Measurements from ENCODE around the gene SNX33.
"Not testable (repeated sequence)": the region's sequence is repeated elsewhere in the genome, so short reads cannot be mapped to it uniquely, and the experiment has no call there.

Gene SNX33

DNA sequence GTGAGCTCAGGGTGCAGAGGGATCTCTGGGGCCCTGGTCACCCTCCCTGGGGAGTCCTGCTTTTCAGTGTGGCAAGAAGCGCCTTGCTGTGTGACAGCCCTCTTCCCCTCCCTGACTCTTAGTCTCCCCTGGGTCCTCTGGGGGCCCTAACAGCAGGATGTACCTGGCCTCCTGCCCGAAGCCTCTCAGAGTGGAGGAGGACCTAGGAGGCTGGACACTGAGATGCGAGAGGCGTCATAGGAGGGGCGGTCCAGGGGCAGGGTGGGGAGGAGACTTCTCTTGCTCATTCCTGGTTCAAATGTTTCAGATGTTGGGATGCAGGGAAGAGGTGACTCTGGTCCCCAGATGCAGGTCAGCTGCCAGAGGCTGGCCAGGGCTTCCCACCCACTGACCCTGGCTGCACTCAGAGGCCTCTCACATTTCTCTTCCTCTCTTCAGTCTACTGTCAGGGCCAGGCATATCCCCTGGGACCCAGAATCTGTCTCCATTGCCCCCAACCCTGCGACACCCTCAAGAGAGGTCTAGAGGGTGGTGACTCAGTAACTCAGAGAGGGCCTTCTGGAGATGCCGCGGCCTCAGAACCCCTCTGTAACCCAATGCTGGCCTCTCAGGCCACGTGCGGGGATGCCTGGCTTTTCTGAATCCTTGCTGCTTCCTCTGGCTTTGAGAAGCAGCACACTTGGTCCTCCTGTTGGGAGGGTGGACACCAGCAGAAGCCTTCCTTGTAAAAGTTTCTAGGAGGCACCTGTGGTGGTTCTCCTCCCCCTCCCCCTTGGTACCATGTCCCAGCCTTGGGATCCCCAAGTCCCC is 25.9 kb downstream of the SNX33 start:
- TF ChIP-seq, protein P1, sequence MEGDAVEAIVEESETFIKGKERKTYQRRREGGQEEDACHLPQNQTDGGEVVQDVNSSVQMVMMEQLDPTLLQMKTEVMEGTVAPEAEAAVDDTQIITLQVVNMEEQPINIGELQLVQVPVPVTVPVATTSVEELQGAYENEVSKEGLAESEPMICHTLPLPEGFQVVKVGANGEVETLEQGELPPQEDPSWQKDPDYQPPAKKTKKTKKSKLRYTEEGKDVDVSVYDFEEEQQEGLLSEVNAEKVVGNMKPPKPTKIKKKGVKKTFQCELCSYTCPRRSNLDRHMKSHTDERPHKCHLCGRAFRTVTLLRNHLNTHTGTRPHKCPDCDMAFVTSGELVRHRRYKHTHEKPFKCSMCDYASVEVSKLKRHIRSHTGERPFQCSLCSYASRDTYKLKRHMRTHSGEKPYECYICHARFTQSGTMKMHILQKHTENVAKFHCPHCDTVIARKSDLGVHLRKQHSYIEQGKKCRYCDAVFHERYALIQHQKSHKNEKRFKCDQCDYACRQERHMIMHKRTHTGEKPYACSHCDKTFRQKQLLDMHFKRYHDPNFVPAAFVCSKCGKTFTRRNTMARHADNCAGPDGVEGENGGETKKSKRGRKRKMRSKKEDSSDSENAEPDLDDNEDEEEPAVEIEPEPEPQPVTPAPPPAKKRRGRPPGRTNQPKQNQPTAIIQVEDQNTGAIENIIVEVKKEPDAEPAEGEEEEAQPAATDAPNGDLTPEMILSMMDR (conservative IDR thresholded peaks at IDR 0.05; ENCODE audit: low read depth, low read length), result no peak
- DNase-seq (ENCODE audit: low read depth), result peak; percentile 61
- no peak overlapping the region for H3K4me3 ChIP-seq (ENCODE audit: low read length)

- no peak overlapping the region for H3K4me3 ChIP-seq (ENCODE audit: low read length)
- DNase-seq (ENCODE audit: low read depth), result no peak
- TF ChIP-seq, protein P1 (conservative IDR thresholded peaks at IDR 0.05; ENCODE audit: low read depth, low read length), result no peak
Observed at GRCh38 chr15:75674366-75674765, 26.7 kb downstream of the SNX33 start.

DNA sequence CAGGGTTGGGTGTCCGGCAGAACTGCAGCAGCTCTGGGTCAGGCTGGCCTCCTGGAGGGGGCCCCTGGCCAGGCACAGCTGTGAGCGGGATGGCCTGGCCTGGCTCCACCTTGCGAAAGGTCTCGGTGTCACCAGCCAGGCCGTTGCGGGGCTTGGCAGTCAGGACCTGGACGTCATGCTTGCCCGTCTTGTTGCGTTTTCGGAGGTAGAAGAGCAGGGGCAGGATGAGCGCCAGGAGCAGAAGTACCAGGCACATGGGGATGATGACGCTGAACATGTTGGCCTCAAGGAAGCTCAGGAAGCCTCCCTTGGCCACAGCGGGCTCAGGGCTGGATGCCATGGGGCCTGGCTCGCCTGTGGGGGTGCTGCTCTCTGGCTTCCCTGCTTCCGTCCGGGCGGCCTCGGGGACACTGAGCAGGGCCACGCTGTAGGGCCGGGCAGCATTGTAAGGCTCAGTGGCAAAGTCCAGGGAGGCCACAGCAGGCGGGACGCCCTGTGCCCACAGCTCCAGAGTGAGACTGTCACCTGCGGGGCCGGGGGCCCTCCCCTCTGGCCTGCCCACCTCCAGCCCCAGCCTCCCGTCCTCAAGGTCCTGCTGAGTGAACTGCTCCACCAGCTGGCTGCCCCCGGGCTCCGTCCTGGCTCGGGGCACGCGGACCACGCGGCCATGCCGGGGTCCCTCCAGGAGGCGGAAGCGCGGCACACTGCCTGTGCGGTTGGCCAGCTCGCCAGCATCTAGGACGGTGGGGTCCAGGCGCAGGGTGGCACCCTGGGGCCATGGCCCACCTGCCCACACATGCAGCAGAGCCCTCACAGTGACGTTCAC is 28.1 kb downstream of the SNX33 start:
- no peak for DNase-seq (ENCODE audit: low read depth)
- TF ChIP-seq, protein P1 (conservative IDR thresholded peaks at IDR 0.05; ENCODE audit: low read depth, low read length), result no peak
- no peak overlapping the region for H3K4me3 ChIP-seq (ENCODE audit: low read length)

- TF ChIP-seq, protein P1 (conservative IDR thresholded peaks at IDR 0.05; ENCODE audit: low read depth, low read length), result no peak
- no peak overlapping the region for H3K4me3 ChIP-seq (ENCODE audit: low read length)
- DNase-seq (ENCODE audit: low read depth), result no peak
Observed at GRCh38 chr15:75676688-75677464, 29.2 kb downstream of the SNX33 start.

DNA sequence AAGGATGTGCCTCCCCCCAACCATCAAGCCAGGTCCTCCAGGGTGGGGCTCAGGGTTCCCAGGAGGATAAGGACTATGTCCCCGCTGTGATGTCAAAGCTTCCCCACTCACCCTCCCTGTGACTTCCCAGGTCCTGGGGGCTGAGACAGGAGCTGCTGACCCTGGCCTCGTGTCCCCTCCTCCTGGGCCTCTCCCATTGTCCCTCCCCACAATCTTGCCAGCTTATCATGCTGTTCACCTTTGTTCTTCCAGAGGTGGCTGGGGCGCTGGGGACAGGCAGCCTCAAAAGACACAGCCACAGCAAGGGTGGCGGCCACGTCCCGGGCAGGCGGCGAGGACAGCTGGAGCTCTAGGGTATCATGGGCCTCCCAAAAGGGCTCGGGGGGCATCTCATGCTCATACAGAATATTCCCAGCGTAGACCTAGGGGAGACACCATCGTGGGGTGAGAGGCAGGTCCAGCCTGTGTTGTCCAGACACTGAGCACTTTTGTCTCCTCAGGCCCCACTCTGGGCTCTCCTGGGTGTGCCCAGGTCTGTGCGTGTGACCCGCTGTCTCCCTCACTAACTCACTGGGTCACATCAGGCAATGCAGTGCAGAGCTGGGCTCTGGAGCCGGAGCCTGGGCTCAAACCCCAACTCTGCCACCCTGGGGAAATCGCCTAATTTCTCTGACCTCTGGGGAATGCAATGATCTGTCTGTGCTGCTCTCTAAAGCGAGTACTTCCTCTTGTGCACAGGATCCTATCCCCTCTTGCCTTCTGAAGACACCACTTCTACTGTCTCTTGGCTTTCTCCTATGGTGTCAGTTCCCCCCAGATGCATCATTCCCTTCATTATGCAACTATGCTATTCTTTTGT is 30.0 kb downstream of the SNX33 start:
- no peak overlapping the region for H3K4me3 ChIP-seq (ENCODE audit: low read length)
- no peak for DNase-seq (ENCODE audit: low read depth)
- TF ChIP-seq, protein P1 (conservative IDR thresholded peaks at IDR 0.05; ENCODE audit: low read depth, low read length), result no peak

GRCh38 chr15:75678324-75678690 is 30.6 kb downstream of the SNX33 start:
- DNase-seq (ENCODE audit: low read depth), result not testable (repeated sequence)

More at GRCh38 chr15:75678324-75678690, 30.6 kb downstream of the SNX33 start:
- not testable (repeated sequence) for H3K4me3 ChIP-seq (ENCODE audit: low read length)
